Karpas-422 (cell line): ENCODE results near the gene APOB. TPM values are rescaled to one million over a fixed set of nuclear protein-coding genes. Genes with fewer than 3 reads are reported as not detected.

ENCODE experiments used
- DNase-seq: peaks from one replicate; pipeline ENCODE4 v3.0.0-alpha.2; 2015
- H2AFZ ChIP-seq: fragments of 200-600 bp; sonication (generic); 2 replicates; pipeline ENCODE4 v1.6.1; 2014; ENCODE audit warnings: antibody characterized with exemption, low read length, mixed read lengths
- H3K27ac ChIP-seq: fragments of 200-600 bp; sonication (generic); 2 replicates; pipeline ENCODE4 v1.5.1; 2014; ENCODE audit warnings: mild to moderate bottlenecking, low read length, moderate library complexity
- H3K27me3 ChIP-seq: fragments of 200-600 bp; sonication (generic); 2 replicates; pipeline ENCODE4 v1.6.1; 2014; ENCODE audit warnings: low read length, mixed read lengths
- H3K36me3 ChIP-seq: fragments of 200-600 bp; sonication (generic); 2 replicates; pipeline ENCODE4 v1.6.1; 2014; ENCODE audit warnings: low read length, mixed read lengths; ENCODE audit not compliant: insufficient read depth
- H3K4me1 ChIP-seq: fragments of 200-600 bp; sonication (generic); 2 replicates; pipeline ENCODE4 v1.6.1; 2014; ENCODE audit warnings: mild to moderate bottlenecking, low read length, mixed read lengths
- H3K4me2 ChIP-seq: fragments of 200-600 bp; sonication (generic); 2 replicates; pipeline ENCODE4 v1.6.1; 2014; ENCODE audit warnings: low read length, low read depth, mild to moderate bottlenecking; ENCODE audit not compliant: poor library complexity, severe bottlenecking
- H3K4me3 ChIP-seq: fragments of 200-600 bp; sonication (generic); 2 replicates; pipeline ENCODE4 v1.5.1; 2014; ENCODE audit warnings: mild to moderate bottlenecking, antibody characterized with exemption, low read length, mixed read lengths
- H3K79me2 ChIP-seq: fragments of 200-600 bp; sonication (generic); 2 replicates; pipeline ENCODE4 v1.6.1; 2014; ENCODE audit warnings: mild to moderate bottlenecking, low read length, mixed read lengths
- H3K9ac ChIP-seq: fragments of 200-600 bp; sonication (generic); 2 replicates; pipeline ENCODE4 v1.6.0; 2014; ENCODE audit warnings: low read length
- H3K9me2 ChIP-seq: fragments of 200-600 bp; sonication (generic), shearing (Covaris generic); replicated peaks from 2 replicates; pipeline ENCODE4 v1.6.0; 2014; ENCODE audit warnings: mild to moderate bottlenecking, low read length, moderate library complexity; ENCODE audit not compliant: insufficient read depth
- H3K9me3 ChIP-seq: fragments of 300-700, 200-600 bp; sonication (generic); 2 replicates; pipeline ENCODE4 v1.6.1; 2014; ENCODE audit warnings: low read length, mixed read lengths
- H4K20me1 ChIP-seq: fragments of 200-600 bp; sonication (generic); 2 replicates; pipeline ENCODE4 v1.6.1; 2014; ENCODE audit warnings: mild to moderate bottlenecking, antibody characterized with exemption, low read length, low read depth; ENCODE audit not compliant: insufficient read depth
- total RNA-seq: library from RNA; depleted of rRNA; stranded (reverse); fragments of >200 nt; shearing (Covaris generic); gene quantifications from 2 replicates; pipeline ENCODE4 v1.2.3, GENCODE V29; 2014; ENCODE audit warnings: low replicate concordance

The APOB gene
- total RNA-seq, 1 experiment from 2014 or later = not detected

GRCh38 chr2:20989404-20989803 is 54.5 kb downstream of the APOB start:
- Histone ChIP-seq H2AFZ (no peak overlapping the region), H3K4me3 (no peak overlapping the region), H3K27ac (no peak overlapping the region), H3K36me3 (no peaks in the 10 kb centered on the region), H3K9me2 (no peaks in the 10 kb centered on the region), H3K27me3 (no peaks in the 10 kb centered on the region), H3K79me2 (no peaks in the 10 kb centered on the region), H4K20me1 (no peaks in the 10 kb centered on the region), H3K9me3 (no peaks in the 10 kb centered on the region), H3K9ac (no peak overlapping the region), H3K4me2 (no peak overlapping the region), H3K4me1 (no peaks in the 10 kb centered on the region)
- DNase-seq = no peak

- Histone ChIP-seq H3K4me3 (no peak overlapping the region), H3K36me3 (no peaks in the 10 kb centered on the region), H3K9me3 (no peaks in the 10 kb centered on the region), H3K27me3 (no peaks in the 10 kb centered on the region), H3K79me2 (no peaks in the 10 kb centered on the region), H4K20me1 (no peaks in the 10 kb centered on the region), H3K9me2 (no peaks in the 10 kb centered on the region), H3K27ac (no peak overlapping the region), H2AFZ (no peak overlapping the region), H3K9ac (no peak overlapping the region), H3K4me2 (no peak overlapping the region), H3K4me1 (no peaks in the 10 kb centered on the region)
- DNase-seq = no peak
Measured at GRCh38 chr2:20988905-20989304, 55.0 kb downstream of the APOB start.

- no peak for DNase-seq
- H3K9me2 ChIP-seq = no peaks in the 10 kb centered on the region
- H3K4me3 ChIP-seq = no peak overlapping the region
- H3K4me2 ChIP-seq = no peak overlapping the region
- no peak overlapping the region for H2AFZ ChIP-seq
- no peaks in the 10 kb centered on the region for H3K27me3 ChIP-seq
- no peaks in the 10 kb centered on the region for H3K9me3 ChIP-seq
- H4K20me1 ChIP-seq = no peaks in the 10 kb centered on the region
- H3K27ac ChIP-seq = no peak overlapping the region
- no peaks in the 10 kb centered on the region for H3K36me3 ChIP-seq
- H3K79me2 ChIP-seq = no peaks in the 10 kb centered on the region
- H3K9ac ChIP-seq = no peak overlapping the region
- no peaks in the 10 kb centered on the region for H3K4me1 ChIP-seq
Measured at GRCh38 chr2:20986024-20986939, 57.6 kb downstream of the APOB start.

GRCh38 chr2:20985062-20985461 is 58.8 kb downstream of the APOB start:
- H3K9me3 ChIP-seq = no peaks in the 10 kb centered on the region
- no peak overlapping the region for H3K4me2 ChIP-seq
- no peaks in the 10 kb centered on the region for H3K4me1 ChIP-seq
- no peak overlapping the region for H3K9ac ChIP-seq
- no peak overlapping the region for H3K4me3 ChIP-seq
- DNase-seq = no peak
- H2AFZ ChIP-seq = no peak overlapping the region
- no peaks in the 10 kb centered on the region for H4K20me1 ChIP-seq
- no peaks in the 10 kb centered on the region for H3K79me2 ChIP-seq
- H3K36me3 ChIP-seq = no peaks in the 10 kb centered on the region
- no peaks in the 10 kb centered on the region for H3K9me2 ChIP-seq
- H3K27me3 ChIP-seq = no peaks in the 10 kb centered on the region
- H3K27ac ChIP-seq = no peak overlapping the region

- no peak for DNase-seq
- Histone ChIP-seq H3K4me3 (no peak overlapping the region), H3K9ac (no peak overlapping the region), H3K4me2 (no peak overlapping the region), H2AFZ (no peak overlapping the region), H3K4me1 (no peaks in the 10 kb centered on the region), H3K27ac (no peak overlapping the region), H3K36me3 (no peaks in the 10 kb centered on the region), H3K79me2 (no peaks in the 10 kb centered on the region), H4K20me1 (no peaks in the 10 kb centered on the region), H3K9me3 (no peaks in the 10 kb centered on the region), H3K9me2 (no peaks in the 10 kb centered on the region), H3K27me3 (no peaks in the 10 kb centered on the region)
Measured at GRCh38 chr2:20984408-20984807, 59.5 kb downstream of the APOB start.

- H3K36me3 ChIP-seq = no peaks in the 10 kb centered on the region
- H3K27me3 ChIP-seq = no peaks in the 10 kb centered on the region
- no peak overlapping the region for H3K4me2 ChIP-seq
- H3K27ac ChIP-seq = no peak overlapping the region
- H3K4me1 ChIP-seq = no peaks in the 10 kb centered on the region
- no peaks in the 10 kb centered on the region for H3K9me2 ChIP-seq
- H3K4me3 ChIP-seq = no peak overlapping the region
- H3K9ac ChIP-seq = no peak overlapping the region
- H3K9me3 ChIP-seq = no peaks in the 10 kb centered on the region
- no peak for DNase-seq
- no peaks in the 10 kb centered on the region for H3K79me2 ChIP-seq
- no peaks in the 10 kb centered on the region for H4K20me1 ChIP-seq
- H2AFZ ChIP-seq = no peak overlapping the region
Measured at GRCh38 chr2:20983844-20984243, 60.0 kb downstream of the APOB start.

- Histone ChIP-seq H3K9me3 (no peaks in the 10 kb centered on the region), H3K79me2 (no peaks in the 10 kb centered on the region), H3K4me3 (no peak overlapping the region), H3K27me3 (no peaks in the 10 kb centered on the region), H4K20me1 (no peaks in the 10 kb centered on the region), H3K36me3 (no peaks in the 10 kb centered on the region), H3K4me1 (no peaks in the 10 kb centered on the region), H3K4me2 (no peak overlapping the region), H3K9ac (no peak overlapping the region), H3K27ac (no peak overlapping the region), H2AFZ (no peak overlapping the region), H3K9me2 (no peaks in the 10 kb centered on the region)
- no peak for DNase-seq
Measured at GRCh38 chr2:20982861-20983260, 61.0 kb downstream of the APOB start.

- Histone ChIP-seq H3K36me3 (no peaks in the 10 kb centered on the region), H3K27me3 (no peaks in the 10 kb centered on the region), H3K9me2 (no peaks in the 10 kb centered on the region), H3K4me2 (no peak overlapping the region), H3K9me3 (no peaks in the 10 kb centered on the region), H3K4me1 (no peaks in the 10 kb centered on the region), H4K20me1 (no peaks in the 10 kb centered on the region), H2AFZ (no peak overlapping the region), H3K9ac (no peak overlapping the region), H3K79me2 (no peaks in the 10 kb centered on the region), H3K4me3 (no peak overlapping the region), H3K27ac (no peak overlapping the region)
- no peak for DNase-seq
Measured at GRCh38 chr2:20977520-20978180, 66.2 kb downstream of the APOB start.
